Gastroesophageal sphincter (tissue), 3 donors: ENCODE results near the gene STK24.

Experiments used
- EP300 ChIP-seq: sonication (generic); formaldehyde crosslinking; IDR thresholded peaks from one replicate; pipeline ENCODE4 v1.6.1; 2017; ENCODE audit warnings: antibody characterized with exemption, mild to moderate bottlenecking
- POLR2A ChIP-seq, 2 donors: fragments of 450-650 bp; IDR thresholded peaks; one replicate each; pipeline ENCODE4 v1.6.1; 2017; ENCODE audit warnings: antibody characterized with exemption in 2 of 2, mild to moderate bottlenecking in 2 of 2, moderate library complexity in 1 of 2
- POLR2AphosphoS5 ChIP-seq: sonication (generic); formaldehyde crosslinking; IDR thresholded peaks from one replicate; pipeline ENCODE4 v1.6.1; 2017; ENCODE audit warnings: antibody characterized with exemption
- TF ChIP-seq, protein P1 (sequence below), 4 experiments: fragments of 200-600 bp in 2 of 4; fragments of 450-650 bp in 2 of 4; sonication (generic) in 1 of 4; IDR thresholded peaks; one replicate each; pipeline ENCODE4 v1.5.1; 2017 to 2019; ENCODE audit warnings: antibody characterized with exemption in 4 of 4, mild to moderate bottlenecking in 2 of 4, moderate library complexity in 2 of 4

DNA sequence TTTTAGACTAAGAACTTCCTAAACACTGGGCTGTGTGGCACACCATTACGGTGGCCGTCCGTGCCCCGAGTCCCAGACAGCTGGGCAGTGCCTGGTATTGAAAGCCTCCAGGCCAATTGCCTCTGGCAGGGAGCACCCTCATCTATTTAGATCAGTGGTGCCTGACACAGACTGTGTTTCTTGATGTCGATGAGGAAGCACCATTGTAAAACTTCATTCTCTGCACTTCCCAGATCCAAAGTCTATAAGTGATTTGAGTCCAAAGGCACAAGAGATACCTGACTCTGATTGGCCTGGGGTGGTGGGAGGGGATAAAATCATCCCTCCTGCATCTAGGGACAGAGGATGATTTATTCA, 8.5 kb upstream of the STK24 start:
- TF ChIP-seq, protein P1, sequence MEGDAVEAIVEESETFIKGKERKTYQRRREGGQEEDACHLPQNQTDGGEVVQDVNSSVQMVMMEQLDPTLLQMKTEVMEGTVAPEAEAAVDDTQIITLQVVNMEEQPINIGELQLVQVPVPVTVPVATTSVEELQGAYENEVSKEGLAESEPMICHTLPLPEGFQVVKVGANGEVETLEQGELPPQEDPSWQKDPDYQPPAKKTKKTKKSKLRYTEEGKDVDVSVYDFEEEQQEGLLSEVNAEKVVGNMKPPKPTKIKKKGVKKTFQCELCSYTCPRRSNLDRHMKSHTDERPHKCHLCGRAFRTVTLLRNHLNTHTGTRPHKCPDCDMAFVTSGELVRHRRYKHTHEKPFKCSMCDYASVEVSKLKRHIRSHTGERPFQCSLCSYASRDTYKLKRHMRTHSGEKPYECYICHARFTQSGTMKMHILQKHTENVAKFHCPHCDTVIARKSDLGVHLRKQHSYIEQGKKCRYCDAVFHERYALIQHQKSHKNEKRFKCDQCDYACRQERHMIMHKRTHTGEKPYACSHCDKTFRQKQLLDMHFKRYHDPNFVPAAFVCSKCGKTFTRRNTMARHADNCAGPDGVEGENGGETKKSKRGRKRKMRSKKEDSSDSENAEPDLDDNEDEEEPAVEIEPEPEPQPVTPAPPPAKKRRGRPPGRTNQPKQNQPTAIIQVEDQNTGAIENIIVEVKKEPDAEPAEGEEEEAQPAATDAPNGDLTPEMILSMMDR (IDR thresholded peaks at IDR 0.05): no peak
- TF ChIP-seq EP300 (no peak), POLR2AphosphoS5 (no peak), POLR2A (IDR thresholded peaks at IDR 0.05) (no peak)
